GM12874 (cell line): ENCODE results near the gene FTO.

ENCODE experiments used
- TF ChIP-seq, protein P1 (sequence below): IDR thresholded peaks from 2 replicates; pipeline ENCODE4 v1.5.1; 2011; ENCODE audit warnings: low read depth, mild to moderate bottlenecking, control low read depth, low read length, moderate library complexity; ENCODE audit not compliant: insufficient read depth

Gene FTO

DNA sequence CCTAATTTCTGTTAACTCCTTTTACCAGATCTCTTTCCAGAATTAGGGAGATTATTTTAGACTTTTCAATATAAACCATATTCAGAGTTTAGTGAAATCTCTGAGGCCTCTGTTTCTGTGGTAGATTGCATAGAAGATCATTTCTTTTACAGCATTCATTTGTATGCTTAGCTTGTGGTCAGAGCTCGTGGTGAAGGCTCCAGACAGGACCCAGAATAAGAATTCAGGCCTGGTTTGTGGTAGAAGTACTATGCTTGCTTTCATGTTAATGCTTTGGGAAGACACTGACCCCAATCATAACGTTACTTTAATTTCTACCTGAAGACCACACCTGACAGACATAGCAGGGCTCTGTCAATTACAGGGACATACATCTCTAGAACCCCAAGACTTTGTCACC is 258.1 kb downstream of the FTO start:
- TF ChIP-seq, protein P1, sequence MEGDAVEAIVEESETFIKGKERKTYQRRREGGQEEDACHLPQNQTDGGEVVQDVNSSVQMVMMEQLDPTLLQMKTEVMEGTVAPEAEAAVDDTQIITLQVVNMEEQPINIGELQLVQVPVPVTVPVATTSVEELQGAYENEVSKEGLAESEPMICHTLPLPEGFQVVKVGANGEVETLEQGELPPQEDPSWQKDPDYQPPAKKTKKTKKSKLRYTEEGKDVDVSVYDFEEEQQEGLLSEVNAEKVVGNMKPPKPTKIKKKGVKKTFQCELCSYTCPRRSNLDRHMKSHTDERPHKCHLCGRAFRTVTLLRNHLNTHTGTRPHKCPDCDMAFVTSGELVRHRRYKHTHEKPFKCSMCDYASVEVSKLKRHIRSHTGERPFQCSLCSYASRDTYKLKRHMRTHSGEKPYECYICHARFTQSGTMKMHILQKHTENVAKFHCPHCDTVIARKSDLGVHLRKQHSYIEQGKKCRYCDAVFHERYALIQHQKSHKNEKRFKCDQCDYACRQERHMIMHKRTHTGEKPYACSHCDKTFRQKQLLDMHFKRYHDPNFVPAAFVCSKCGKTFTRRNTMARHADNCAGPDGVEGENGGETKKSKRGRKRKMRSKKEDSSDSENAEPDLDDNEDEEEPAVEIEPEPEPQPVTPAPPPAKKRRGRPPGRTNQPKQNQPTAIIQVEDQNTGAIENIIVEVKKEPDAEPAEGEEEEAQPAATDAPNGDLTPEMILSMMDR: no peak

DNA sequence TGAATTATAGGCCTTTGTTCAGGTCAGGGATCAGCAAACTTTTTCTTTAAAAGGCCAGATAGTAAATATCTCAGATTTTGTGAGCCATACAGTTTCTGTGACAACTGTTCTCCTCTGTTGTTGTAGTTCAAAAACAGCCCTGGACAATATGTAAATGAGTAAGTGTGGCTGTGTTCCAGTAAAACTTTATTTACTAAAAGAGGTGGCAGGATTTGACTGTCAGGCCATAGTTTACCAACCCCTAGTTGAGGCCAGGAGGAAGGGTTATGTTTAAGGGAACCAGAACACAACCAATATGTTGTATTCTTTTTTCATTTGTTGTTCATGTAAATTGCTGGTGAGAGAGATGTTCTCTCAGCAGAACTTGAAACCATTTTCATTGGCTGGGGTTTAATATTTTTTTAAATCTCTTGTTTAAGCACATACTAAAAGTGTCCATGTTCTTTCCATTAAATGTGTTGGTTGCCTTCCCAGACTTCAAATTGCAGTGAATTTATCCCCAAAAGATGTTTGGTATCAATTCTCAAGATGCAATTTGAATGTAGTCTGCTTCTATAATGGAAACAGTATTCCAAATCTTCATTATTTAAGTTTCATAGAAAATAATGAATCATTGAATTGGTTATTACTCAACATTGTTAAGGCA is 260.3 kb downstream of the FTO start:
- TF ChIP-seq, protein P1: no peak

DNA sequence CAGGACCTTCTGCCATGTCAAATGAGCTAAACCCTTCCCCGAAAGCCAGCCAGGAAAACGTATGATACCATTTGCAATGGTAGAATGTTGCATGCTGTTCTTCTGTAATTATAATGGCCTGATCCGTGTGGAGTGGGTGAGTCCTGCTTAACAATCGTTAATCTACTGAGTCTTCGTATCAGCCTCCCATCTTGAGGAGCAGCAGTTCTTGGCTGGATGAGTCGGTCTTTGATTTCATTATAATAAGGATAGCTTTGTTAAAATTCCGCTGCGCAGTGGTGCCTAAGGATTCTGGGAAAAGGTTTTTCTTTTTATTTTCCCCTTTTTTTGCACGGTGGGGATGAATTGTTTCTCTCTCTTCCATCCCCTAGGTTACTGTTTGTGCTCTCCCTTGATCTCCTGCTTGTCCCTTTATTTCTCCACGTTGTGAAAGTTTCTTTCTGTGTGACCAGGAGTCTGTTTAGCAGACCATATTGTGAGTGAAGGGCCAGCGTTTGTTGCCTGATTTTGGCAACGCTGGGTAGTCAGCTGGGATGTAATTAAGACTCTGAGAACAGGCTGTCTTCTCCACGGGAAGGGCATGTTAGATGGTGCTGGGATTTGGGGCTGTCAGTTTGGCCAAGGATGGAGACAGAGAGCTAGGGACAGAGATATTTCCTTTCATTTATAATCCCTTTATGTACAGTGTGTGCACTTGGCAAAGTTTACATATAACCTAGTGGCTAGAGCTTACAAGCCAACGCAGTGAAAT is 263.0 kb downstream of the FTO start:
- TF ChIP-seq, protein P1: no peak

DNA sequence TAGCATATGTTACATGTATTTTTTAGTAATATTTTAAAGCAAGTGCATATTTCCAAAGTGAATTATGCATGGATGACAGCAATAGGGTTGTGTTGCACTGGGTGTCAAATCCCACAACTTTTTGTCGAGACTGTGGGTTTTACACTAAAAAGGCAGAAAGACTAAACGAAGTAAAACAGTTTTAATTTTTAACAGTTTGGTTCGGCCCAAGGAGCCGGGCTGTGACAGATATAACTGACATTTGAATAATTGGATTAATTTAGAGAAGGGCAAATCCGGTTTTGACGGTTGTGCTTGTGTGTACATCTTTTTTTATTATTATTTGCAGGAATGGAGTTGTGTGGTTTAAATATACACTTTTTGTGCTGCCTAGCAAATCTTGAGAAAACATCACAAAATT is 263.6 kb downstream of the FTO start:
- TF ChIP-seq, protein P1: no peak

DNA sequence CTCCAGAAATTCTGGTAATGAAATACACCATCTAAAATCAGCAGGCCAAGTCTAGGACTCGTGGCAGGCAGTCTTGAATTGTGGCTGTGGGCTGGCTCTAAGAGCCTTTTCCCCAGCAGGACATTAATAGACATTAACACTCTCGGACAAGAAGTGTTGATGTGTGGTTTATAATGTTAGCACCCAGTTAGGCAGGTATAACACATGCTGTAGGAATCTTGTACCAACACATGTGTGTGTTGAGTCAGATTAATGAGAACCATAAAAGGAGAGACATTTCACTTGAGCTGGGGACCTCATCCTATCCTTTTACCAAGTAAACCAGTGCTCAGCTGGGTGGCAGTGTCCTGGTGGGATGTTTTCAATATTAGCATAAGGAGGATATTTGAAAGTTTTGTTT is 264.5 kb downstream of the FTO start:
- TF ChIP-seq, protein P1: no peak

DNA sequence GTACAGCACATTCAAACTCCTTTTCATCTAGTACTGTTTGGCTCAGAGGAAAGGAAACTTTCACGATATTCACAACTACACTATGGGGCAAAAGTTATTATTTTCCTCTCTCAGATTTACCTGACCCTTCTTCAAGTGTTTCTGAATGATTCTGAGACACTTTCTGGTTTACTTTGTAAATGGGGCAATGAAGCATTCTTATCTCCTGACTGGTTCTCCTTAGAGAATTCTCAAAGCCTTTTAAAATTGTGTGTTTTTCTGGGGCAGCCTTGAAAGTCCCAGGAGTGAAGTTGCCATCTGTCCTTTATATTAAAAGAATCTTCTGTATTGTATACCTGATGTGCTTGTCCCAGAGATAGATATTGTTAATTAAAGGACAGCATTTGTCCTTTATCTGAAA is 264.9 kb downstream of the FTO start:
- TF ChIP-seq, protein P1: no peak

DNA sequence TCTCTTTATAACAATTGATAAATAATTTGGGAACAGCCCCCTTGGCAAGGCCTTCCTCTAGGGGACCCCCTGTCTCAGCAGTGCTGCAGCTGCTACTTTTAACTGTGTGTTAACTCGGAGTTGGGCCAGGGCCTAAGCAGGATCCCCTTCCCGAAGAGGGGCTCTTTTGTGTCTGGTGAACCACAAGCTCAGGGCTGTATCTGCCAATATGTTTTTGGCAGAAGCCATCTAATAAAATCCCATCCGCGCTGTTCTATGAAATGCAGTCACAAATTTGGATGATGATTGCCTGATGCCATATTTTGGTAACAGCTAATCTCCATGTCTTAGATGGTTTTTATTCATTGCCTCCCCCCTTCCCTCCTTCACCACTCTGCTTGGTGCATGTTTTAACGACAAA is 267.7 kb downstream of the FTO start:
- TF ChIP-seq, protein P1: no peak
